Testis (tissue), 3 donors: ENCODE measurements around the gene SHC1. TPM values are rescaled to one million over a fixed set of nuclear protein-coding genes. Genes with fewer than 3 reads are reported as not detected.

Experiments
- DNase-seq: peaks from one replicate; pipeline ENCODE4 v3.0.0-alpha.2; 2019
- H3K27ac ChIP-seq, 2 donors: fragments of 200-600 bp; sonication (generic); one replicate each; pipeline ENCODE4 v1.5.1; 2019
- H3K27me3 ChIP-seq: fragments of 200-600 bp; sonication (generic); one replicate; pipeline ENCODE4 v1.5.1; 2019
- H3K36me3 ChIP-seq: fragments of 200-600 bp; sonication (generic); one replicate; pipeline ENCODE4 v1.5.1; 2017; ENCODE audit warnings: low read depth; ENCODE audit errors: missing control alignments
- H3K4me1 ChIP-seq: fragments of 200-600 bp; sonication (generic); one replicate; pipeline ENCODE4 v1.5.1; 2019
- H3K4me3 ChIP-seq, 2 donors: fragments of 200-600 bp; sonication (generic); one replicate each; pipeline ENCODE4 v1.5.1; 2017 to 2019
- H3K9me3 ChIP-seq: fragments of 200-600 bp; sonication (generic); one replicate; pipeline ENCODE4 v1.5.1; 2017
- POLR2A ChIP-seq: fragments of 450-650 bp; IDR thresholded peaks from one replicate; pipeline ENCODE4 v1.6.1; 2017; ENCODE audit warnings: antibody characterized with exemption, mild to moderate bottlenecking, moderate library complexity
- WGBS, 2 donors: methylation state at CpG; one replicate each; pipeline ENCODE4 v1.1.5; 2018; 5-methylcytosine and 5-hydroxymethylcytosine counted together
- intact Hi-C: fragments of 100-400 bp; cut with DNase I; formaldehyde crosslinking; loops from one replicate; pipeline ENCODE4 v1.15.1; 2023; ENCODE audit warnings: low total_unique reads
- polyA plus RNA-seq: library from polyadenylated mRNA; stranded (reverse); fragments of 350-450 nt; fragmentation: Illumina TruSeq; extraction: RNeasy Lipid Tissue Mini Kit (QIAGEN cat#74804); gene quantifications from one replicate; pipeline ENCODE4 v1.2.3, GENCODE V29; 2014; ENCODE audit warnings: low read depth, low replicate concordance; ENCODE audit not compliant: insufficient read depth
- total RNA-seq, 2 donors: library from RNA; depleted of rRNA; stranded (reverse); fragments of >200 nt; gene quantifications; one replicate each; pipeline ENCODE4 v1.2.3, GENCODE V29; 2016
- TF ChIP-seq, protein P1 (sequence below), 3 experiments: fragments of 450-650 bp in 2 of 3; fragments of 200-600 bp in 1 of 3; sonication (generic) in 1 of 3; IDR thresholded peaks; one replicate each; pipeline ENCODE4 v1.5.1; 2016 to 2019; ENCODE audit warnings: antibody characterized with exemption in 3 of 3, mild to moderate bottlenecking in 2 of 3, moderate library complexity in 1 of 3

The SHC1 gene
- total and polyA plus RNA-seq, 3 donors from 2014 or later: 47.9 to 59.3 (median 49.0) TPM

GRCh38 chr1:155001425-155001674, 30.8 kb upstream of the SHC1 start:
- 0% methylated on average over 1 to 11 of the region's 11 CpGs for WGBS, 2 donors
- H3K27me3 ChIP-seq: no peaks in the 10 kb centered on the region
- H3K9me3 ChIP-seq: no peaks in the 10 kb centered on the region
- H3K4me1 ChIP-seq: peaks cover 31% of the 10 kb centered on the region
- DNase-seq: no peak
- H3K27ac ChIP-seq: peak overlapping the region; percentile 98
- peak overlapping the region; percentile 77 to 84 for H3K4me3 ChIP-seq
- intact Hi-C loops: no loop called here
- TF ChIP-seq, protein P1, sequence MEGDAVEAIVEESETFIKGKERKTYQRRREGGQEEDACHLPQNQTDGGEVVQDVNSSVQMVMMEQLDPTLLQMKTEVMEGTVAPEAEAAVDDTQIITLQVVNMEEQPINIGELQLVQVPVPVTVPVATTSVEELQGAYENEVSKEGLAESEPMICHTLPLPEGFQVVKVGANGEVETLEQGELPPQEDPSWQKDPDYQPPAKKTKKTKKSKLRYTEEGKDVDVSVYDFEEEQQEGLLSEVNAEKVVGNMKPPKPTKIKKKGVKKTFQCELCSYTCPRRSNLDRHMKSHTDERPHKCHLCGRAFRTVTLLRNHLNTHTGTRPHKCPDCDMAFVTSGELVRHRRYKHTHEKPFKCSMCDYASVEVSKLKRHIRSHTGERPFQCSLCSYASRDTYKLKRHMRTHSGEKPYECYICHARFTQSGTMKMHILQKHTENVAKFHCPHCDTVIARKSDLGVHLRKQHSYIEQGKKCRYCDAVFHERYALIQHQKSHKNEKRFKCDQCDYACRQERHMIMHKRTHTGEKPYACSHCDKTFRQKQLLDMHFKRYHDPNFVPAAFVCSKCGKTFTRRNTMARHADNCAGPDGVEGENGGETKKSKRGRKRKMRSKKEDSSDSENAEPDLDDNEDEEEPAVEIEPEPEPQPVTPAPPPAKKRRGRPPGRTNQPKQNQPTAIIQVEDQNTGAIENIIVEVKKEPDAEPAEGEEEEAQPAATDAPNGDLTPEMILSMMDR (IDR thresholded peaks at IDR 0.05): no peak
- TF ChIP-seq POLR2A: no peak
- H3K36me3 ChIP-seq: no peaks in the 10 kb centered on the region

GRCh38 chr1:155000726-155001424, 30.3 kb upstream of the SHC1 start:
- TF ChIP-seq POLR2A: no peak
- TF ChIP-seq, protein P1 (IDR thresholded peaks at IDR 0.05): peak in 2 of 3 experiments; percentile 22 to 33
- H3K27ac ChIP-seq: peak overlapping the region; percentile 98
- H3K4me1 ChIP-seq: peaks cover 31% of the 10 kb centered on the region
- 0 to 1% methylated on average over 14 to 43 of the region's 43 CpGs for WGBS, 2 donors
- H3K9me3 ChIP-seq: no peaks in the 10 kb centered on the region
- H3K36me3 ChIP-seq: no peaks in the 10 kb centered on the region
- DNase-seq: peak; percentile 93
- H3K4me3 ChIP-seq: peak overlapping the region; percentile 77 to 84
- H3K27me3 ChIP-seq: no peaks in the 10 kb centered on the region
- intact Hi-C loops: no loop called here

- Histone ChIP-seq H3K27me3 (no peaks in the 10 kb centered on the region), H3K9me3 (no peaks in the 10 kb centered on the region), H3K36me3 (no peaks in the 10 kb centered on the region), H3K4me3 (peak overlapping the region; percentile 77 to 84), H3K27ac (peak overlapping the region; percentile 98), H3K4me1 (peaks cover 30% of the 10 kb centered on the region)
- intact Hi-C loops: no loop called here
- no peak for TF ChIP-seq POLR2A
- TF ChIP-seq, protein P1 (IDR thresholded peaks at IDR 0.05): no peak
- WGBS, 2 donors: 0 to 1% methylated on average over 9 to 13 of the region's 13 CpGs
- peak; percentile 50 for DNase-seq
These were observed 29.8 kb upstream of the SHC1 start for GRCh38 chr1:155000411-155000725.

DNA sequence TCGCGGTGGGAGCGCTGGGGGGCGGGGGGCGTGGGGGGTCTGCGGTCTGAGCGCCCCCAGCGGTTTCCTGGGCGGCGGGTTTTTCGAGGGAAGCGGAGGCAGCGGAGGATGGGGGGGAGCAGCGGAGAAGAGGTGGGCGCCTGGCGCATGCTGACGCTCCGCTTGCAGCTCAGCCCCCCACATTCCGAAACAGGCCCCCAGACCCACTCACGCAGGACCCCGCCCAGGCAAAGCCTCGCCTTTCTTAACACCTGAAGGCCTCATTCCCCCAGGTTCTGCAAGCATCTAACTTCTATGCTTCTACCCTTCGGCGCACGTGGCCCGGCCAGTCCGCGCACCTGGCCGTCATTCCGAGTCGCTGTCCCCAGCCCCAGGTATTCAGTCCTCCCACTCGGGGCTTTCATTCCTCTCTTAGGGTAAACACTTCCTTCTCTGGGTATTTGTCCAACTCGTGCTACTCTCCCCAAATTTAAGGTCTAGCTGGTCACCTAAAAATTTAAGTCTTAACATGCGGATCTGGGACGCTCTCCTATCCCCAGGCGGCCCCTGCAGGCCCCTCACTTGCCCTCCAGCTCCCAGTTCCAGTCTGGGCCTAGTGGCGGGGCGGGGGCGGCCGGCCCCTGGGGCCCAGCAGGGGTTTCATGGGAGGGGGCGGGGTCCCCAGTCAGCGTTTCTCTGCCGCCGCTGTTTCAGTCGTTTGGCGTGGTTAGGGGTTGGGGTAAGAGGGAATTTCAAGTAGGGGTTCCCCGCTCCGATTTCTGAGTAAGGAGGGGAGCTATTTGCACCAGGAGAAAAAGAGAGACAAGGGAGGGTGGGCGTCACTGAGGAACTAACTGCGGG, 29.2 kb upstream of the SHC1 start:
- intact Hi-C loops: no loop called here
- Histone ChIP-seq H3K4me3 (peak overlapping the region; percentile 77 to 84), H3K36me3 (no peaks in the 10 kb centered on the region), H3K27me3 (no peaks in the 10 kb centered on the region), H3K4me1 (peaks cover 24% of the 10 kb centered on the region), H3K27ac (peak overlapping the region; percentile 98), H3K9me3 (no peaks in the 10 kb centered on the region)
- TF ChIP-seq, protein P1 (IDR thresholded peaks at IDR 0.05): no peak
- no peak for TF ChIP-seq POLR2A
- DNase-seq: peak; percentile 53
- 0 to 1% methylated on average over 22 to 50 of the region's 50 CpGs for WGBS, 2 donors
